ENCODE measurements around the gene ACY1. TPM values are rescaled to one million over a fixed set of nuclear protein-coding genes. Genes with fewer than 3 reads are reported as not detected.
"Not testable (repeated sequence)": the region's sequence is repeated elsewhere in the genome, so short reads cannot be mapped to it uniquely, and the experiment has no call there.

The ACY1 gene
- total RNA-seq, 2 experiments from 2014 or later, result 3.3 to 4.0 TPM

GRCh38 chr3:51987568-51987967, 4.2 kb downstream of the ACY1 start:
- peaks cover 20% of the 10 kb centered on the region for H3K4me1 ChIP-seq (ENCODE audit: insufficient read depth, low read length, poor library complexity, severe bottlenecking)
- H3K9me2 ChIP-seq (ENCODE audit: insufficient read depth, low read length), result no peaks in the 10 kb centered on the region
- no peak overlapping the region for H3K4me2 ChIP-seq (ENCODE audit: low read length)
- H3K27ac ChIP-seq (ENCODE audit: low read depth, low read length, poor library complexity, severe bottlenecking), result no peak overlapping the region
- peaks cover 14% of the 10 kb centered on the region for H3K36me3 ChIP-seq (ENCODE audit: insufficient read depth, low read length)
- no peak for DNase-seq (ENCODE audit: low spot score)
- ChIA-PET CTCF (ENCODE audit: unreplicated experiment) (no interaction called here), POLR2A (no interaction called here)
- no peak overlapping the region for H3K4me3 ChIP-seq (ENCODE audit: low read depth, low read length, poor library complexity, severe bottlenecking)
- no peaks in the 10 kb centered on the region for H3K79me2 ChIP-seq (ENCODE audit: insufficient read depth, low read depth, low read length)
- no peaks in the 10 kb centered on the region for H3K9me3 ChIP-seq (ENCODE audit: low read length)
- peaks cover 6% of the 10 kb centered on the region; the same call in 1 of the 2 replicates for H4K20me1 ChIP-seq (ENCODE audit: insufficient read depth, low read length)
- no peak overlapping the region for H2AFZ ChIP-seq (ENCODE audit: low read length)
- no TSS peak for BruUV-seq (replicated peaks)
- intact Hi-C loops (cut with micrococcal nuclease; ENCODE audit: unreplicated experiment), result no loop called here
- TF ChIP-seq CTCF (conservative IDR thresholded peaks at IDR 0.05; ENCODE audit: low read length) (no peak), EZH2phosphoT487 (IDR thresholded peaks at IDR 0.05; ENCODE audit: borderline replicate concordance, low read depth, low read length) (no peak)

- ChIA-PET POLR2A (no interaction called here), CTCF (ENCODE audit: unreplicated experiment) (no interaction called here)
- Histone ChIP-seq H3K4me1 (ENCODE audit: insufficient read depth, low read length, poor library complexity, severe bottlenecking) (peaks cover 18% of the 10 kb centered on the region), H3K27ac (ENCODE audit: low read depth, low read length, poor library complexity, severe bottlenecking) (no peak overlapping the region), H3K9me2 (ENCODE audit: insufficient read depth, low read length) (no peaks in the 10 kb centered on the region), H4K20me1 (ENCODE audit: insufficient read depth, low read length) (peaks cover 6% of the 10 kb centered on the region; the same call in 1 of the 2 replicates), H2AFZ (ENCODE audit: low read length) (no peak overlapping the region), H3K4me2 (ENCODE audit: low read length) (no peak overlapping the region), H3K79me2 (ENCODE audit: insufficient read depth, low read depth, low read length) (peaks cover 6% of the 10 kb centered on the region; the same call in 1 of the 2 replicates), H3K36me3 (ENCODE audit: insufficient read depth, low read length) (peaks cover 23% of the 10 kb centered on the region), H3K4me3 (ENCODE audit: low read depth, low read length, poor library complexity, severe bottlenecking) (no peak overlapping the region), H3K9me3 (ENCODE audit: low read length) (no peaks in the 10 kb centered on the region)
- intact Hi-C loops (cut with micrococcal nuclease; ENCODE audit: unreplicated experiment), result no loop called here
- no peak for DNase-seq (ENCODE audit: low spot score)
- no TSS peak for BruUV-seq (replicated peaks)
- TF ChIP-seq EZH2phosphoT487 (IDR thresholded peaks at IDR 0.05; ENCODE audit: borderline replicate concordance, low read depth, low read length), result no peak
- no peak for TF ChIP-seq CTCF (conservative IDR thresholded peaks at IDR 0.05; ENCODE audit: low read length)
Measured at GRCh38 chr3:51988286-51989146, 5.2 kb downstream of the ACY1 start.

- DNase-seq (ENCODE audit: low spot score); H3K9me2 ChIP-seq (ENCODE audit: insufficient read depth, low read length); H3K4me3 ChIP-seq (ENCODE audit: low read depth, low read length, poor library complexity, severe bottlenecking); H3K4me2 ChIP-seq (ENCODE audit: low read length); CTCF ChIA-PET (ENCODE audit: unreplicated experiment); H3K9me3 ChIP-seq (ENCODE audit: low read length); intact Hi-C loops (cut with micrococcal nuclease; ENCODE audit: unreplicated experiment); H3K27ac ChIP-seq (ENCODE audit: low read depth, low read length, poor library complexity, severe bottlenecking); H2AFZ ChIP-seq (ENCODE audit: low read length); BruUV-seq (replicated peaks): not testable (repeated sequence)
- peaks cover 12% of the 10 kb centered on the region; the same call in 1 of the 2 replicates for H4K20me1 ChIP-seq (ENCODE audit: insufficient read depth, low read length)
- H3K4me1 ChIP-seq (ENCODE audit: insufficient read depth, low read length, poor library complexity, severe bottlenecking), result peaks cover 29% of the 10 kb centered on the region
- H3K79me2 ChIP-seq (ENCODE audit: insufficient read depth, low read depth, low read length), result peaks cover 25% of the 10 kb centered on the region
- POLR2A ChIA-PET, result interaction anchor here (1.2 kb wide), 1 partner anchor 17 kb away, joined by 4 read pairs; no protein-coding TSS in a partner anchor
- H3K36me3 ChIP-seq (ENCODE audit: insufficient read depth, low read length), result peaks cover 43% of the 10 kb centered on the region
Measured at GRCh38 chr3:51990501-51990971, 7.2 kb downstream of the ACY1 start.

Data from OCI-LY7 (cell line).